HCT116 (cell line): ENCODE data around the gene LEKR1. TPM values are rescaled to one million over a fixed set of nuclear protein-coding genes. Genes with fewer than 3 reads are reported as not detected.

ENCODE experiments used
- ATAC-seq: fragments of 200-7000 bp; cut with Tn5 transposase; 2 replicates; pipeline ENCODE4 v1.9.1; 2020; ENCODE audit warnings: mild to moderate bottlenecking, moderate library complexity
- BruUV-seq: library from RNA; stranded (reverse); fragments of 400-500 nt; replicated peaks from 2 replicates; lab custom pipeline; 2021; lab: Mats Ljungman, UMichigan
- CTCF ChIA-PET: fragments of 300-600 bp; sonication (Branson Sonifier 250); formaldehyde crosslinking; loops from one replicate; lab custom pipeline; 2021; ENCODE audit warnings: antibody characterized with exemption; lab: Charles Lee
- POLR2A ChIA-PET: fragments of 300-600, 350-600 bp; sonication (Branson Sonifier 250); formaldehyde crosslinking; loops from one replicate; lab custom pipeline; 2021; ENCODE audit warnings: antibody characterized with exemption; lab: Charles Lee
- RAD21 ChIA-PET, 2 experiments: fragments of 300-600 bp; sonication (Branson Sonifier 250); formaldehyde crosslinking; loops; one replicate each; lab custom pipeline; 2023; ENCODE audit warnings: low total read pairs in 2 of 2; ENCODE audit not compliant: uncharacterized antibody in 2 of 2, unreplicated experiment in 2 of 2, low non-redundant PET in 1 of 2; lab: Charles Lee
- DNase-seq: peaks from one replicate; pipeline ENCODE4 v3.0.0-alpha.2; 2010; ENCODE audit warnings: low read depth, low spot score
- H2AFZ ChIP-seq: fragments of 200-600 bp; shearing (Covaris generic), sonication (generic); 2 replicates; pipeline ENCODE4 v1.6.1; 2017; ENCODE audit warnings: low read depth, mixed run types, mixed read lengths, antibody characterized with exemption, low read length; ENCODE audit not compliant: poor library complexity, severe bottlenecking
- H3K27ac ChIP-seq: 2 replicates; pipeline ENCODE4 v1.5.1; 2012; ENCODE audit warnings: low read depth, low read length
- H3K27me3 ChIP-seq: fragments of 200-600 bp; sonication (generic); 2 replicates; pipeline ENCODE4 v1.6.1; 2016; ENCODE audit warnings: mixed run types, low read length, mixed read lengths; ENCODE audit not compliant: insufficient read depth
- H3K36me3 ChIP-seq, 2 experiments: fragments of 200-500 bp in 1 of 2; fragments of 200-600 bp in 1 of 2; sonication (Bioruptor generic) in 1 of 2; sonication (generic) in 1 of 2; 2 replicates each; pipeline versions ENCODE4 v1.5.1 to v1.6.1; 2014 to 2016; ENCODE audit warnings: low read length in 2 of 2, inconsistent platforms in 1 of 2, mixed read lengths in 1 of 2, mixed run types in 1 of 2; ENCODE audit not compliant: insufficient read depth in 2 of 2, control insufficient read depth in 1 of 2
- H3K4me1 ChIP-seq, 2 experiments: fragments of 200-600 bp in 1 of 2; sonication (generic) in 1 of 2; 2 replicates each; pipeline versions ENCODE4 v1.5.1 to v1.6.1; 2012 to 2017; ENCODE audit warnings: low read length in 2 of 2, inconsistent platforms in 1 of 2, mild to moderate bottlenecking in 1 of 2, mixed read lengths in 1 of 2, mixed run types in 1 of 2, moderate library complexity in 1 of 2; ENCODE audit not compliant: insufficient read depth in 2 of 2, control insufficient read depth in 1 of 2
- H3K4me2 ChIP-seq: fragments of 200-600 bp; sonication (generic); 2 replicates; pipeline ENCODE4 v1.6.1; 2017; ENCODE audit warnings: mixed run types, low read length, mixed read lengths
- H3K4me3 ChIP-seq, 2 experiments: fragments of 200-600 bp in 1 of 2; sonication (generic) in 1 of 2; replicated peaks in 1 of 2; 2 replicates each; pipeline ENCODE4 v1.5.1; 2011 to 2016; ENCODE audit warnings: low read length in 2 of 2, control low read depth in 1 of 2, low read depth in 1 of 2, mild to moderate bottlenecking in 1 of 2, mixed read lengths in 1 of 2, mixed run types in 1 of 2
- H3K79me2 ChIP-seq: fragments of 200-600 bp; sonication (generic); 2 replicates; pipeline ENCODE4 v1.6.1; 2017; ENCODE audit warnings: mild to moderate bottlenecking, mixed run types, low read length, moderate library complexity, mixed read lengths; ENCODE audit not compliant: insufficient read depth
- H3K9ac ChIP-seq: fragments of 200-600 bp; sonication (generic); 2 replicates; pipeline ENCODE4 v1.6.1; 2016; ENCODE audit warnings: low read length, mixed read lengths
- H3K9me2 ChIP-seq: fragments of 200-600 bp; sonication (generic), shearing (Covaris generic); 2 replicates; pipeline ENCODE4 v1.6.1; 2017; ENCODE audit warnings: mixed run types, mild to moderate bottlenecking, moderate library complexity; ENCODE audit not compliant: insufficient read depth
- H3K9me3 ChIP-seq, 2 experiments: fragments of 200-500 bp in 1 of 2; fragments of 200-600 bp in 1 of 2; sonication (Bioruptor generic) in 1 of 2; sonication (generic) in 1 of 2; 2 replicates each; pipeline ENCODE4 v1.6.1; 2014 to 2017; ENCODE audit warnings: low read length in 2 of 2, mixed read lengths in 2 of 2, inconsistent platforms in 1 of 2, low read depth in 1 of 2, mild to moderate bottlenecking in 1 of 2, mixed run types in 1 of 2, moderate library complexity in 1 of 2; ENCODE audit not compliant: control insufficient read depth in 1 of 2, insufficient read depth in 1 of 2
- H4K20me1 ChIP-seq: fragments of 200-600 bp; sonication (generic), shearing (Covaris generic); 2 replicates; pipeline ENCODE4 v1.6.1; 2017; ENCODE audit warnings: mixed run types, mild to moderate bottlenecking, moderate library complexity; ENCODE audit not compliant: insufficient read depth
- CEBPB ChIP-seq: IDR thresholded peaks from 2 replicates; pipeline ENCODE4 v1.6.1; 2012; ENCODE audit warnings: low read depth
- EGR1 ChIP-seq: IDR thresholded peaks from 2 replicates; pipeline ENCODE4 v1.6.1; 2012; ENCODE audit warnings: low read depth
- ELF1 ChIP-seq: IDR thresholded peaks from 2 replicates; pipeline ENCODE4 v1.6.1; 2012; ENCODE audit warnings: low read depth, borderline replicate concordance
- FOSL1 ChIP-seq: IDR thresholded peaks from 2 replicates; pipeline ENCODE4 v1.6.1; 2012; ENCODE audit warnings: low read depth
- JUND ChIP-seq: IDR thresholded peaks from 2 replicates; pipeline ENCODE4 v1.6.1; 2012
- POLR2A ChIP-seq: IDR thresholded peaks from 2 replicates; pipeline ENCODE4 v1.7.0; 2011; ENCODE audit warnings: borderline replicate concordance; ENCODE audit not compliant: insufficient read depth, insufficient read length; ENCODE audit errors: extremely low read depth
- POLR2AphosphoS5 ChIP-seq: IDR thresholded peaks from 2 replicates; pipeline ENCODE4 v1.6.1; 2011; ENCODE audit warnings: mild to moderate bottlenecking, low read depth, low read length, moderate library complexity
- RAD21 ChIP-seq: IDR thresholded peaks from 2 replicates; pipeline ENCODE4 v1.6.1; 2012; ENCODE audit warnings: low read depth, mild to moderate bottlenecking
- REST ChIP-seq: IDR thresholded peaks from 2 replicates; pipeline ENCODE4 v1.6.1; 2012; ENCODE audit warnings: low read depth
- SIN3A ChIP-seq: IDR thresholded peaks from 2 replicates; pipeline ENCODE4 v1.6.1; 2012; ENCODE audit warnings: low read depth
- SP1 ChIP-seq: IDR thresholded peaks from 2 replicates; pipeline ENCODE4 v1.6.1; 2012; ENCODE audit warnings: low read depth
- SRF ChIP-seq: IDR thresholded peaks from 2 replicates; pipeline ENCODE4 v1.6.1; 2012; ENCODE audit warnings: low read depth
- TCF7L2 ChIP-seq: IDR thresholded peaks from 2 replicates; pipeline ENCODE4 v1.7.0; 2011; ENCODE audit warnings: borderline replicate concordance, inconsistent platforms; ENCODE audit not compliant: insufficient read depth, insufficient read length; ENCODE audit errors: extremely low read depth
- YY1 ChIP-seq: IDR thresholded peaks from 2 replicates; pipeline ENCODE4 v1.6.1; 2011; ENCODE audit warnings: low read length, low read depth, moderate library complexity, mild to moderate bottlenecking; ENCODE audit not compliant: insufficient replicate concordance; ENCODE audit errors: extremely low read depth
- ZNF274 ChIP-seq: fragments of 200-500 bp; sonication (Bioruptor generic); IDR thresholded peaks from 2 replicates; pipeline ENCODE4 v1.6.1; 2014; ENCODE audit warnings: mild to moderate bottlenecking, low read depth, low read length, inconsistent platforms
- intact Hi-C: fragments of 100-400 bp; cut with micrococcal nuclease; formaldehyde crosslinking; loops from 2 replicates; pipeline ENCODE4 v1.10.0; 2022
- total RNA-seq: library from RNA; stranded (reverse); gene quantifications from one replicate; pipeline ENCODE4 v1.2.1, GENCODE V29; 2021; ENCODE audit not compliant: unreplicated experiment
- TF ChIP-seq, protein P1 (sequence below): IDR thresholded peaks from 2 replicates; pipeline ENCODE4 v1.6.1; 2012

The LEKR1 gene
- total RNA-seq, 1 experiment from 2014 or later: 2.1 TPM

GRCh38 chr3:156819842-156820691 is 6.1 kb upstream of the LEKR1 start:
- H3K27ac ChIP-seq: no peak overlapping the region
- no peaks in the 10 kb centered on the region for H3K27me3 ChIP-seq
- H3K36me3 ChIP-seq: no peaks in the 10 kb centered on the region
- H3K9me2 ChIP-seq: no peaks in the 10 kb centered on the region
- peaks cover 35 to 82% of the 10 kb centered on the region in 2 experiments for H3K4me1 ChIP-seq
- intact Hi-C loops: loop anchor here (2.0 kb wide), 1 partner anchor 311 kb away; no protein-coding TSS in a partner anchor
- no peak overlapping the region for H2AFZ ChIP-seq
- H3K4me3 ChIP-seq: no peak overlapping the region
- DNase-seq (no peak), ATAC-seq (no peak)
- H3K4me2 ChIP-seq: peak overlapping the region; percentile 78
- RAD21 ChIA-PET: no interaction called here
- no TSS peak for BruUV-seq
- no peak for TF ChIP-seq SP1
- no peak for TF ChIP-seq TCF7L2
- TF ChIP-seq RAD21: no peak
- TF ChIP-seq SIN3A: no peak
- TF ChIP-seq SRF: no peak
- TF ChIP-seq REST: no peak
- TF ChIP-seq POLR2AphosphoS5: no peak
- TF ChIP-seq CEBPB: no peak
- TF ChIP-seq, protein P1, sequence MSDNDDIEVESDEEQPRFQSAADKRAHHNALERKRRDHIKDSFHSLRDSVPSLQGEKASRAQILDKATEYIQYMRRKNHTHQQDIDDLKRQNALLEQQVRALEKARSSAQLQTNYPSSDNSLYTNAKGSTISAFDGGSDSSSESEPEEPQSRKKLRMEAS: no peak
- no peak for TF ChIP-seq POLR2A
- no peak for TF ChIP-seq EGR1
- TF ChIP-seq FOSL1: no peak
- no peak for TF ChIP-seq JUND
- TF ChIP-seq YY1: no peak
- no peak for TF ChIP-seq ZNF274
- no peak for TF ChIP-seq ELF1
- CTCF ChIA-PET: no interaction called here
- no peaks in the 10 kb centered on the region for H4K20me1 ChIP-seq
- H3K79me2 ChIP-seq: peaks cover 12% of the 10 kb centered on the region
- peak overlapping the region; percentile 96 for H3K9ac ChIP-seq
- H3K9me3 ChIP-seq: no peaks in the 10 kb centered on the region
- POLR2A ChIA-PET: interaction anchor here (1.6 kb wide), 1 partner anchor 262 kb away, joined by 6 read pairs; no protein-coding TSS in a partner anchor
